Measurements from ENCODE around the gene RABL2B.
A peak's percentile ranks its signal among the peaks of the same experiment; 100 is the strongest.

Gene RABL2B

GRCh38 chr22:50737728-50738648 is 45.4 kb downstream of the RABL2B start, which contains the start of gene ACR:
Gene ACR (plus strand): TSS chr22:50738204. CDS start chr22:50738236, 32 bp downstream.
- DNase-seq, result no peak

- no peak for DNase-seq
Observed at GRCh38 chr22:50735739-50736030, 47.8 kb downstream of the RABL2B start.

DNA sequence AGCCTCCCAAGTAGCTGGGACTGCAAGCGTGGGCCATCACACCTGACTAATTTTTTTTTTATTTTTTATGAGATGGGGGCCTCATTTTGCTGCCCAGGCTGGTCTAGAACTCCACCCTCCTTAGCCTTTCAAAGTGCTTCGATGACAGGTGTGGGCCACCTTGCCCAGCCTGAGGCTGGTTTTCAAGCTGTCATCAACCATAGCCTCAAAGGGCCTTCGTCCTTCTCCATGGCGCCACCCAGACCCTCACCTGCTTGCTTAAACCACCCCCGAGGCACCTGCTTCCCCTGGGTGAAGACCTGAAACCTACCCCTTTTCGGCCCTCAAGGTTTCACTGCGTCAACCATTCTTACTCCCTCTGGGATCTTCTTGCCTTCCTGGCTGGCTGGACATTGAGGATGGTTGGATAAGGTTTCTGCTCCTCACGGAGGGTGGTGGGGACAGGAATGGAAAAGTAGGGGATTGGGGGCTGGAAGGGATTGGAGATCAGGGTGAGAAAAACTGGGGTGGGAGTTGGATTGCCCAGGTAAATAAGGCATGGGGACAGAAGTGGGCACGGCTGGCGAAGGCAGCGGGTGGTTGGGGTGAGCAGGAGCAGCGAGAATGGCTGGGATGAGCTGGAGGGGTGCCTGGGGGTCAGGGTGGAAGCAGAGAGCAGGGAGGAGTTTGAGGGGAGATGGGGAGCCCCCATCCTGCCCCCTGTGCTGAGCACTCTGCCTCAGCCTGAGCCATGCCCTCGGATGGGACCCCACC is 48.3 kb downstream of the RABL2B start:
- no peak for DNase-seq

DNA sequence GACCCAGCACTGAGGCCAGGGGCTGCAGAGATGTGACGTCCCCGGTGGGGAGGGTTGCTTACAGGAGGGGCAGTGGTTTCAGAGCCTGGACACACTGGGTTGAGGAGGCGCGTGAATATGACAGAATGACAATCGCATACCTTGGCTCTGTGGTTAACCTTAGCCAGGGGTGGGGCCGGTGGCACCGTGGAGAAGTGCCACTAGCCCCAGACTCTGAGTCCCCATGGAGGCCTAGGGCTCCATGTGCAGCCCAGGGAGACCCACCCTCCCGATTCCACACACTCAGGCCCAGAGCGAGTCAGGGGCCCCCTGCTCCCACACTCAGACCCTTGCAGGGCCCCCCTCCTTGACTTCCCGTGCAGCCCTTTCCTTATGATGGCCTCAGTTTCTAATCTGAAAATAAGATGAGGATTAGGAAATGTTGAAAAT is 49.1 kb downstream of the RABL2B start:
- no peak for DNase-seq

GRCh38 chr22:50733521-50734342 is 49.7 kb downstream of the RABL2B start:
- DNase-seq, result peak; percentile 41

DNA sequence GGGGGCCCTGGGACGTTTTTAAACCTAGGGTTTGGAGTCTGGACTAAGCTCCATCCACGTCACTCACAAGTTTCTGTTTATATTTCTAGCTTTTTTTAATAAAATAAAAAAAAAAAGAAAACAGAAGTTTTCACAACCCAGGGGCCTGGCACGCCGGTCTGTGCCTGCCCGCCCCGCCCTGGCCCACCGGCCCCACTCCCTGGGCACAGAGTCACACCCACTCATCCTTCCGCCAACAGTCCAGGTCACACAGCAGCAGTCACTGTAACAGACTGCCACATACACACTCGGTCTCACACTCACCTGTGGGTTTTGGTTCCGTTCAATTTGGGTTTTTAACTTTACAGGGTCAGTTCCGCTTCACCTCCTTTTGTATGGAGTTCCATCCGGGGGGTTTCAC is 50.8 kb downstream of the RABL2B start:
- no peak for DNase-seq

DNA sequence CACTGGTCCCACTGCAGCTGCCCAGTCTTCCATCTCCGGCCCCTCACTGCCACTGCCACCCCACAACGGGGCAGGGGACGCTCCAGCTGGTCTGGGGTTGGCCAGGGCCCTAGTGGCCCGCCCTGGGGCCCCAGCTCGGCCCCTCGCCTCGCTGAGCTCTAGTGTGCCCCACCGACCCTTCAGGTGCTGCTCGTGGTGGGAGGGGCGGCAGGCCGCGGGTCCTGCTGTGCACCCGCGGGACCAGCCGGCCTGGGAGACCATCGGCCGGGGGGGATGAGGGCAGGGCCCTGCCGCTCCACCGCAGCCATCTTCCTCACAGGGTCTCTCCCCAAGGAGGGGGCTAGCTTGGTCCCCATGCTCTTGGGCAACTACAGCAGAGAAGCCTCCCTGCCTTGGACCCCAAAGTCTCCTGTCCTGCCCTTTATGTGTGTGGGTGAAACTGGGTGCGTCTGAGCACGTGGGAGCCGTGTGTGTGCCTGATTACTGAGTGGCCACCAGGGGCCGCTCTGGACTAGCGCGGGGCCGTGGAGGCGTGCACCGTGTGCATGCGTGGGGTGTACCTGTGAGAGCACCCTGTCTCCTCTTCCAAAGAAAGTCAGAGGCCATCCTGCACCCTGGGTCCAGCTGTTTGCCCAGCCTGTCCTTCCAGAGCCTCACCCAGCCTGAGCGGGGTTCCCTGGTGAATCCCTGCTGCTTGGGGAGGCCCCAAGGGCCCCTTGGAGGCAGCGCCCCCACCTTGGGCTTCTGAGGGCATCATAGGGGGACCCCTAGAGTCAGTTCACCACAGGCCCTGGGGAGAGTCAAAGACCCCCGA is 51.4 kb downstream of the RABL2B start:
- peak; percentile 48 for DNase-seq

DNA sequence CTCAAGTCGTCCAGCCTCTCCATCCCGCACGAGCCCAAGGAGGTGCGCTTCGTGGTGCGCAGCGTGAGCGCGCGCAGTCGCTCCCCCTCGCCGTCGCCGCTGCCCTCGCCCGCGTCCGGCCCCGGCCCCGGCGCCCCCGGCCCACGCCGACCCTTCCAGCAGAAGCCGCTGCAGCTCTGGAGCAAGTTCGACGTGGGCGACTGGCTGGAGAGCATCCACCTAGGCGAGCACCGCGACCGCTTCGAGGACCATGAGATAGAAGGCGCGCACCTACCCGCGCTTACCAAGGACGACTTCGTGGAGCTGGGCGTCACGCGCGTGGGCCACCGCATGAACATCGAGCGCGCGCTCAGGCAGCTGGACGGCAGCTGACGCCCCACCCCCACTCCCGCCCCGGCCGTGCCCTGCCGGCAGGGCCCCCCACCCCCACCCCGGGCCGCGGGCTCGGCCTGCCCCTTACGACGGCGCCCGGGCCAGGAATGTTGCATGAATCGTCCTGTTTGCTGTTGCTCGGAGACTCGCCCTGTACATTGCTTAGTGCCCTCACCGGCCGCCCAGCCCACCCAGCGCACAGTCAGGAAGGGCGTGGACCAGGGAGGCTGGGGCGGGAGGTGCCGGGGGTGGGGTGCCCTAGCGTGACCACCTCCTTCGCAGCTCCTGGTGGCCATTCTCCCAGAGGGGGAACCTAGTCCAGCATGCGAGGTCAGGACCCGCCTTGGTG is 52.3 kb downstream of the RABL2B start:
- DNase-seq, result no peak

DNA sequence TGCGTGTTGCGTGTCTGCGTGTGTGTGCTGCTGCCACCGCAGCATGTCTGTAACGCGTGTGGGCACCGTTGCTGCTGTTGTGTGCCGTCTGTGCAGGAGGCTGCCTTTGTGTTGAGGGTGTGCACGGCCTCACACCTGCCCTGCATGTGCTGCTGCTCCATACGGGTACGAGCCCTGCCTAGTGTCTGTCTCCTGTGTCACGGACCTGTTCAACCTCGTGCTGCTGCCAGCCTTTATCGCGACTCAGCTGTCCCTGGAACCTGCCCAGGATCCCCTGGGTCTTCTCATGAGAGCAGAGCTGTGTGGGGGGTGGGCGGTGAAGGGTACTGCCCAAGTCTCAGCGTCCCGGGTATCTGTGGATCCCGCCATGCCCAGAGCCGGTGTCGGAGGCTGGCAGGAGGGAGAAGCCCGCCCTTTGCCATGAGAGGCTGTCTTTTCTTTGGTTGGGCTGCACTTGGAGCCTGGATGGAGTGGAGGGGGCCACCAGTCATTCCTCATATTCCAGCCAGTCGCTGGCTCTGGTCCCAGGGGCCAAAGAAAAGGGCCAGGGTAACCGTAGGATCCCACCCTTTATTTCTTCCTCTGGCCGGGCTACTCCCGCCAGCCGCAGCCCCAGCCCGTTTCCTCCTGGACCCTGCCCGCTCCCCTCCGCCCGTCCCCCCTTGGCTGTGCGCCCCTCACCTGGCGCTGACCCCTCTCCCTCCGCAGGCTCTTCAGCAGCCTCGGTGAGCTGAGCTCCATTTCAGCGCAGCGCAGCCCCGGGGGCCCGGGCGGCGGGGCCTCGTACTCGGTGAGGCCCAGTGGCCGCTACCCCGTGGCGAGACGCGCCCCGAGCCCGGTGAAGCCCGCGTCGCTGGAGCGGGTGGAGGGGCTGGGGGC is 53.2 kb downstream of the RABL2B start:
- no peak for DNase-seq

DNA sequence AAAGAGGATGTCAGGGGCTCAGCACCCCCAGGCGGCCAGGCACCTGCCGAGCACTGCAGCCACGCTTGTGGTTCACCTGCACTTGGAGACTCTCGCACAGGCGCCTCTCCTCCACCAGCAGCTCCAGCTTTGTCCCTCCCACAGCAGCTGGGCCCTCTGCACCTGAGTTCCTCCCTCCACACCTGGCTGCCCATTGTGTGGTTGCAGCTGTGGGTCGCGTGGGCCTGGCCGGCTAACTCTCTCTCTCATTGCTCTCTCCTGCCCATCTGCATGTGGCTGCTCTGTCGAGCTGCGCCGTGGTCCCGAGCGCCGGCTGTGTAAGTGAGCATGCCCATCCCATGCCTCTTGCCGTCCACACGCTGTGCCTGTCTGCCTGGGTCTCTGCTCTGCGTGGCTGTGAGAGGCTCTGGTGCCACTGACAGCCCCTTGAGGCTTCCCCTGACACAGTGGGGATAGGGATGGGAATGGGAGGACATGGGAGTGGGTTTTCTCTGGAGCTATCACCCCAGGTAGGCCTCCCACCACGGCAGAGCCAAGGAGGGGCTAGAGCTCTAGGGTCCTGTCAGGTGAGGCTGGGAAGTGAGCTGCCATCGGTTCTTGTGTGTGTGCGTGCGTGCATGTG is 53.9 kb downstream of the RABL2B start:
- no peak for DNase-seq

- DNase-seq, result no peak
Observed at GRCh38 chr22:50728523-50728931, 54.9 kb downstream of the RABL2B start.

DNA sequence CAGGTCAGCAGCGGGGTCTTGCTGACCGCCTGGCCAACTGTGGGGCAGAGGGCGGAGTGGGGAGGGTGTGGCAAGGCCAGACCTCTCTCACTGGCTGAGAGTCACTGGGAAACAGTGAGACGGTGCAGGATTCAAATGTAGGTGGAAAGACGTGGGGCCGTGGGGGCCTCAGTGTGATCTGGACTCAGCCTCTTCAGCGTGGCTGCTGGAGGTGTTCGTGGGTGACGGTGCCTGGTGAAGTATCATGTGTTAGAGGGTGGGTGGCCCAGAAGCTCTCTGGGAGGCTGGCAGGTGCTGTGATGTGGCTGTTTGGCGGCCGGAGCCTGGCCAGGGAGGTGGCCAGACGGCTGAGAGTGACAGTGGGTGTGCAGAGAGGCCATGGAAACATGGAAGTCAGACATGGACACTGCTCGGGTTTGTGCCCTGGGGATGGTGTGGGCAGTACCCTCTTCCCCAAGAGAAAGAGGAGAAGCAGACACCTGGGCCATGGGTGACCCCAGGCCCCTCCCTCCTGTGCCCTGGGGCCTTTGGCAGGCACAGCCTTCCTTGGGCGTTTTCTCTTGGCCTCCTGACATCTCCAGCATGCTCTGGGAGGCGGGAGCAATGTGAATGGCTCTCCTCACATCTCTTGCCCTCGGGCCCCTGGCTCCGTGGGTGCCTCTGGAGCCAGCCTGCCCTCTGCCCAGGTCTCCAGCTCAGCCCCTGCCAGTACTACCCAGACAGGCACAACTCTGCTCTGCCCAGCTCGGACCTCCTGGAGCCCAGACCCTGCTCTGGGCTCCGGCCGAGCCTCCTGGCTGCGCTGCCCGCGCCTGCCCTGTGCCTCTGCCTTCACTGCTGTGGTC is 55.5 kb downstream of the RABL2B start:
- no peak for DNase-seq

- no peak for DNase-seq
Observed at GRCh38 chr22:50726643-50727340, 56.6 kb downstream of the RABL2B start.

DNA sequence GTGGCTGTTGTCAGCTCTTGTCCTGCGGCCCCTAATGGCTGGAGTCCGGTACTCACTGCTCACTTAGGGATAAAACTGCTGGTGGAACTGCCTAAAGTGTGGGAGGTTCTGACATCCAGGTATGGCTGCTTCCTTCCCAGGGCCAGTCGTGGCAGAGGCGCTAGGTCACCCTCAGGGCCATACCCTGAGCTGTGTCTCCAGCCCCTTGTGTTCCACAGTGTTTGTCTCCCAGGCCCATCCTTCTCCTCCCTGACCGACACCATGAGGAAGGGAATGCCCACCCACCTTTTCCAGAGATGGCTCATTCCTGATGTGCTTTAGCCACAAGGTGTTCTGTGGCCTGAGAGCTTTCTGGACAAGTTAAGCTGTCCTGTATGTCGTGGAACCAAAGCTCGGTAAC is 57.8 kb downstream of the RABL2B start:
- DNase-seq, result no peak

DNA sequence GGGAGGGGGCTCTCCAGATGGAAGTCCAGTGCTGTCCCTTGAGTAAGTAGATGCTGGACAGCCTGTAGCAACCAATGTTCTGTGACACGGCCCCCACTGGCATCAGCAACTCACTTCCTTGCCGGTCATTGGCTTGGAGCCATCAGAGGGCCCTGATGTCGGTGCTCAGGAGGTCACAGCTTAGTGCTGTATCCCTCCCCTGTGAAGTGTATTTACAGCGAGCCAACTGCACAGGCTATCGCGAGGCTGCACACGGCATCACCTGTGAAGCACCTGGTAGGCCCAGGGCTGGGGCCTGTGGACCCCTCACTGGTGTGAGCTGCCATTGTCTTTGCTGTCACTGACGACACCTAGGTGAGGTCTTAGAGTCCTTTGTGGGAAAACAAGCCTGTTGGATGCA is 58.8 kb downstream of the RABL2B start:
- DNase-seq, result no peak

DNA sequence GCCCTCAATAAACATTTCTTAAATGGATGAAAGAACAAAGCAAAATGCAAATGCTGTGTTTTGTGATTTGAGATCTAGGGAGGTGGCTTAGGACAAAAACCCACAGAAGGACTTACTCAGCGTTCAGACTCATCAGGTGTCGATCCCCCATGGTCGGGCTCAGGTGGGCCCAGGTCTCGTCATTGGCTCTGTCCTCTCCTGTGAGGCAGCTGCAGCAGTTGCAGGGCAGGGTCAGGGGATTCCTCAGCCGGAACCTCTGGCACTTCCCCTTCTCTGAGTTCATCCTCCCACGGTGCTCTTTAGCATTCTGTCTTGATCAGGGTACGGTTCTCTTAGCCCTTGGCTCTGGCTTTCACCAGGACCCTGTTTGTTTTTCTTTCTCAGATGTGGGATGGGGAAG is 59.4 kb downstream of the RABL2B start:
- DNase-seq, result no peak

- DNase-seq, result no peak
Observed at GRCh38 chr22:50722716-50723428, 60.6 kb downstream of the RABL2B start.
